ENCODE results near the gene SH3BP5L.

SH3BP5L gene

DNA sequence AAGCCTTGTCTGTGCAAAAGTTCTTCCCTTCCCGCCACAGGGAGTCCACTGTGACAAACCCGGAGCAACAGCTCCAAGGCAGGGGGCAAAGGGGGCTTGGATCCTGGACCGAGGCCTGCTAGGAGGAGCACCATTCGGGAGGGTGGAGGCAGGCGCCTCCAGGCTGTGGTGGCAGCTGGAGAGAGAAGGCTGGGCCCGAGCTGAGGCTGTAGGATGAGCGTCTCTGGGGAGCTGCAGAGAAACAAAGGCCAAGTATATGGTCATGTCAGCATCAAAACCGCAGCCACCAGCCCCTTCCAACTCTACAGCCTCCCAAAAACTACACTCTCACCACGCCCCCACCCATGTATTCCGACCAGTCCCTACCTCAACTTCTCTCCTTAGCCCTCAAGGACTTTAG, 579 bp downstream of the SH3BP5L start:
- DNase-seq: no peak

DNA sequence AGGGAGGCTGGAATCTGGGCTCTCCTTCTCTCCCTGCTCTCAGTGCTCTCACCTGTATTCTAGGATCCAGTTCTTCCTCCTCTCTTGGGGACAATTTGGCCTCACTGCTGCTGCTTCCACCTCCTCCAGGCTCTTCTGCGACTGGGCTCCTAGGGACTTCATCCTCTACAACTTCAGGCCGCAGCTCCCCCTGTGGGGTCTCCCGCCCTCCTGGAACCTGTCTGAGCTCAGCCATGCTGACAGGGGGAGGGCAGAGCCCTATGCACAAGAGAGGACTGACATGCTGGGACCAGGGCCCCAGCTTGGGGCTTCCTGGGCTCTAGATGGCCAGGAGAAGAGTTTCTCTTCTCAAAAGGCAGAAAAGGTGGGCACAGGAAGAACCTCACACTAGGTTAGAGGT, 1.0 kb downstream of the SH3BP5L start:
- no peak for DNase-seq

DNA sequence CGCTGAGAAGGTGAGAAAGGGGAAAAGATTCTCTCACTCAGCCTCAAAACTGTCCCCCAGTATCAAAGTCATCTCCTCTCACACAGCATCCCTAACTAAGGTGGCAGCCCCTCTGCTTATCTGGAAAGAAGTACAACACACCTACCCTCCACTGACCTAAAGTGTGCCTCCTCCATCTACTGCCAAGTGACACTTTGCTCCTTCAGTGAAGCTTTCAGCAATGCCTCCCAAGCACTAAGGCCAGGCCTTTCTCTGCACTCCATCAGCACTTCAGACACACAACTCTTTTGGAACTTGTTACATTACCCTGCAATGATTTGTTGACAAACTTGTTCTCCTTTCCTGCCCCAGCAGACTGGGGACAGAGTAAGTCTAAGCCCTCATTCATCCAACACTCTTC, 1.4 kb downstream of the SH3BP5L start:
- no peak for DNase-seq

DNA sequence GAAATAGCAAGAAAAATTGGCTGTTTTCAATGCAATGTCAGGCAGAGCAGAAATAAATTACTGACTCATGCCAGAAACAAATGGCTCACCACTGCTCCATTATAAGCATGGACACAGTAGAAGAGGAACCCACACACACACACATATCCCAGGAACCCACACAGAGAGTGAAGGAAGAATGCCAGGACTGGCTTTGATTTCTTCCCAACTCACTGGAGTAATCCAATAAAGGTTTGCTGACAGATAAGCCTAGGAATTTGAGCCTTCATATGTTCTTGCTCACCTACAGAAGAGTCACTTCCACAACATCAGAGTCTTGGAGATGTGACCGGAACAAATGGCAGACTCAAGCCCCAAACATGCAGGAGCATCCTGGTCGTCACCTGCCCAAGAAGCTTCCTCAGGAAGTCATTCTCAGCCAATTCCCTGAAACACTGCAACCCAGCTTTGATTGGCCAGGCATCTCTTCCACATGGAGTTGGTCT, 2.2 kb downstream of the SH3BP5L start:
- DNase-seq: no peak

DNA sequence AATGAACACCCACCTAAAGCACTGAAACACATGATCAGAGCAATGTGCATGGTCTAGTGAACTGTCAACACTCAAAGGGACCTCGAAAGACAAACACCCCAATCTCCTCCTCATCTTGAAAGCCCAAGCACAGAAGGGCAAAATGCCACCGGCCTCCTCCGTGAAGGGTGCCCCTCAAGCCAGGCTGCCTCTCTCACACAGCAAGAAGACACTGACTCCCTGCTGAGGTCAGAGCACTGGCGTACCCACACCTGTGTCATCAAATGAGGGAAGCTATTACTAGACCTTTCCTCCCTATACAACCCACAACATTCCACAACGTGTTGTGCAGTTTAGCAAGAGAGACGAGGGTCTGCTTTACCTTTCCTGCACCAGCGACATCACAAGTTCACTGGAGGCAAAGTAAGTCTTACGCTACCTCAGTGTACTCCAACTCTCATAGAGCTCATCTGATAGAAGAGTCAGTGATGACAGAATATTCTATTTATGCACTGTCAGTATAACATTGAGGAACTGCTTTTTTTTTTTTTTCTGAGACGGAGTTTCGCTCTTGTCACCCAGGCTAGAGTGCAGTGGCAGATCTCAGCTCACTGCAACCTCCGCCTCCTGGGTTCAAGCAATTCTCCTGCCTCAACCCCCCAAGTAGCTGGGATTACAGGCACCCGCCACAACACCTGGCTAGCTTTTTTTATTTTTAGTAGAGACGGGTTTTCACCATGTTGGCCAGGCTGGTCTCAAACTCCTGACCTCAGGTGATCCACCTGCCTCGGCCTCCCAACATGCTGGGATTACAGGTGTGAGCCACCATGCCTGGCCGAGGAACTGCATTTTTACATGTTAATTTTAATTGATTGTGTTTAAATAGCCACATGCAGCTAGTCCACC, 3.3 kb downstream of the SH3BP5L start:
- no peak for DNase-seq

DNA sequence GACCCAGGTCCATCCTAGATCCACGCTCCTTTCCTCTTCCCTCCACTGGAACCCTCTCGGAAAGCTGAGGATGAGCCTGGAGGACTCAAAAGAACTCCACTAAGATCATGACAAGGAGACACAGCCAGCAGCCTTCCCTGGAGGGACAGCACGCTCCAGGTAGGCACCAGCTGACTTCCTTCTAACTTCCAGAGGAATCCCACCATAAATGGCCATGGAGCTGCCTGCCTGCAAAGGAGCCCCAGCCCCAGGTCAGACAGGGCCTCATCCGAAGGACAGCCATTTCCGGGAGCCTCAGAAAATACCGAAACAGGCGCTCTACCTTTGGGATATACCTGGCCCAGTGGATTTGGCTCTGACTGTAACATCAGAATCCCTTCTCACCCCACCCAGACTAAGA, 4.1 kb downstream of the SH3BP5L start:
- DNase-seq: no peak

DNA sequence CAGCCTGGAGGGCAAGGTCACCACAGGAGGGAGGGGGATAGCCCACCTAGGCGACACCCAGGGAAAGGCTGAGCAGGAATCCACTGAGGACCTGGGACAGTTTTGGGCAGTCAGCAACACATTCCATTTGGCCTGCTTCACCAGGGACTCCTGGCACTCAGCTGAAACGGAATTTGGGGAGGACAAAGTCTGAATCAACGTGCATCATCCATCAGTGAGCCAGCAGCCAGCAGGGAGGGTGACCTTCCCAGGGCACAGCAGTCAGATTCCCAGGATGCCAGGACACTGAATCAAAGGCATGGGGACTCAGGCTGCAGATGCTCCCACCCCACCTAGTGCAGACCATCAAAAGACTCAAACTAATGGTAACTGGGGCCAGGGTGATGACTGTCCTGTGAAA, 4.6 kb downstream of the SH3BP5L start:
- DNase-seq: no peak

DNA sequence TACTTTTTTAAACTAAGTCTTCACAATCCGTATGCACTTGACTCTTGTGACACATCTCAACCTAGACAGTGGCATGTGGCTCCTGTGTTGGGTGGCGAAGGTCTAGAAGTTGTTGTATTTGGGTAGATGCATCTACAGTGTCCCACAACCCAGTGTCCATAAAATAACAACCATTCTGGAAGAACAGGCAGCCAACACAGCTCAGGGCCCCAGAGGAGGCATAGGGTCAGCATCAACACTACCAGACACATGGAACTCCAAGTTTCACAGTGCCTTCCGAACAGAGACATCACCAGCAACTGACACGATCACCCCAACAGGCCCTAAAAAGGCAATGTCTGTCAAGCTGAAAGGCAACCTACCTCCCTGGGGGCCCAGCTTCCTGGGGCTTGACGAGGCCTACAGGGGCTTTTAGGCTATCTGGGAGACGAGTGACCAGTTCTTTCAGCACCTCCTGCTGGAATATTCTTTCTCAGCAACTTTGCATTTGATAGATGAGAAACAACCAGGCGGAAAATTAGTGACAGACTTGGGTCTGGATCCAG, 5.6 kb downstream of the SH3BP5L start:
- no peak for DNase-seq

DNA sequence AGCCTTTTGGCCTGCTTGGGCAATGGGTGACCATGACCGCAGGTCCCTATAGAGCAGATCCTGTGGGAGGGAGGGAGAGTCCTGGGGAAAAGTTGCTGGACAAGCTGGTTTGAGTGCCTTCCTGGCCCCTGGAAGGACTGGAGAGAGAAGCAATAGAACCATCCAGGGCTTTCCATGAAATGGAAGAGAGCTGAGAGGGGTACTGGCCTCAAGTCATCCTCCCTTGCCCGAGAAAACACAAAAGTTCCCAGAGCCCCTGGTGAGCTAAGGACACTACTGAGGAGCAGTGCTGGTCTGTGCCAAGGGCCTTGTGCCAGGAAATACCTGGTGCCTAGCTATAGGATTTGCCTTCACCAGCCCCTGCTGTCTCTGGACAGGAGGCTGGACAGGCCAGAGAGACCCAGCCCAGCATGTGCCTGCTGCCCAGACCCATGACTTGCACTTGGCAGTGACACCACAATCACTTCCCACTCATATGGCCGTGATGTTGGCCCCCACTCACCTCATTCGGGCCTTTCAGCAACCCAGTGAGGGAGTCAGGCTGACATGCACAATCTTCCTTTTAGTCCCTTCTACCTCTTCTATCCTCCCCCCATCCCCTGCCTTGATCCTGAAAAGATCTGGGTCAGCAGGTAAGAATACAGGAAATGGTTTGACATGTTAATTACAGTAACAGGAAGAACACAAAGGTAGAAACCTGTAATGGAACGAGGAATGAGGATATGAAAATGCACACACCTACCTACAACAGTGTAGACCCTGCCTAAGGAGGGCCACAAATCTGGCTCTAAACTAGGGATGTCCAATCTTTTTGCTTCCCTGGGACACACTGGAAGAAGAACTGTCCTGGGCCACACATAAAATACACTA, 7.0 kb downstream of the SH3BP5L start:
- no peak for DNase-seq

DNA sequence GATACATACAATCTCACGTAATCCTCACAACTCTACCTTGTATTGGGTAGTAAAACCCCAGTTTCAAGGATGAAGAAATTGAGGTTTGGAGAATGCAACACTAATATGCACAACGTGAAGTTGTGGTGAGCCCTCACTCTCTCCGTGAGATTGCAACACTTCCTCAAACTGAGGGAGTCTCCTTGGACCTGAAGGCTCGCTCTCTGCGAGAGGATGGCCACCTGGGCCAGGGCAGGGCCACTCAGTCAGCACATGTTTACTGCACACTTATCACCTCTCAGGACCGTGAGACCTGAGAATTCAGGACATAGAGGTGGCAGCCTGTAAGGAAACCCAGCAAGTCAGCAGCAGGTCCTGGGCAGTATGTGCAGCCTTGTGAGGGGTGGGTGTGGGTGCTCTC, 8.7 kb downstream of the SH3BP5L start:
- no peak for DNase-seq

DNA sequence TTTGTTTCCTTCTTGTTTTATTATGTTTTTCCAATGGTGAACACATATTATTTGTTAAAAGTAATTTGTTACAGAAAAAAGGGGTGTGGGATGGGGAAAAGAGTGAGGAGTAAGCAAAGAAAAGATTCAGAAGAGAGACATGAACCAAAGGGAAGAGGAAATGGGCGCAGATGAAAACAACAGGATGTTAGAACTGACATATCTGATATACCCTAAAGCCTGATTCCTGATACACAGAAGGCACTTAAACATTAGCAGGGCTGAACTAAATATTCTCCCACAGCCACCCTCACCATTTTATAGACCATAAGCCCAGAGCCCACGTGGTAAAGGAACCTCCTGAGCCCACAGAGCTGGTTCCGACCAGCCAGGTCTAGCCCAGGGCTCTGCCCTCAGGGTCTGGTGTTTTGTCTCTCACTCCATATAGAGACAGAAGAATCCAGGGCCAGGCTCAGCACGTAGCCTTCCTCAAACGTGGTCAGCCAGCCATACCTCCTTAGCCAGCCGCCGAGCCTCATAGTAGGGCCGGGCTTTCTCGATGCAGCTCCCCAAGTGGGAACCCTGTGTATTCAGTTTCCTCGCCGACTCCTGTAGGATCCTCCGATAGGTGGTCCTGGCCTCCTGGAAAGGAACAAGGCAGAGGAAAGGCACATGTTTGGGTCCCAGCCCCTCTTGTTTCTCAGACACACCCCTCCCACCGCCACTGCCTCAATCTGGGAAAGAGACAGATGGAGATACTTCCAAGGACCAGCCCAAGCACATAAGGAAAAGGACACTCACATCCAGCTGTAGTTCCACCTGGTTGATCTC, 9.5 kb downstream of the SH3BP5L start:
- no peak for DNase-seq

DNA sequence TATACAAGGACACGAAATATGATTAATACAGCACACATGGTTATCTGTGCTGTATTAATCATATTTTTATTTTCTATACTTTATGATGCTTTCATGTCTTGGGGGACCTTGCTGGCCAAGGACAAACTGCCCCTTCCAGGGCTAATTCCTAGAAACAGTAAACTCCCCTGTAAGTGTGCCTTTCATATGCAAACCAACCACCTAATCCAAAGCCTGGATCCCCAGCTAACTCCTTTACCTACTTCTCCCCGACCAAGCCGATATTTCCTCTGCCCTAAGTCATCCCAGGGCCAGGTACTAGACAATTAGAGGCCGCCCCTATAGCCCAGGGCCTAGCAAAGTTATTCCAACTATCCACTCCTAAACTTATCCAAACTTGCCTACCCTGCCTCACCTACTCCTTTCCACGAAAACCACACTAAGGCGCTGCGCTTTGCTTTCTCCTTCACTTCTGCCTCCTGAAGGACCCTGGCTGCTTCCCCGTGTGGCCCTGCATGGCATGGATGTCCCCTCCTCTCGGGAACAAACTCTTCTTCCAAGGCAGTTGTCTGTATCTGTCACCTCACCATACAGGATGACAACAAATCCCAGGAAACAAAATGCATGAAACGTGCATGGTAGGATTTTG, 10.2 kb downstream of the SH3BP5L start:
- DNase-seq: no peak

DNA sequence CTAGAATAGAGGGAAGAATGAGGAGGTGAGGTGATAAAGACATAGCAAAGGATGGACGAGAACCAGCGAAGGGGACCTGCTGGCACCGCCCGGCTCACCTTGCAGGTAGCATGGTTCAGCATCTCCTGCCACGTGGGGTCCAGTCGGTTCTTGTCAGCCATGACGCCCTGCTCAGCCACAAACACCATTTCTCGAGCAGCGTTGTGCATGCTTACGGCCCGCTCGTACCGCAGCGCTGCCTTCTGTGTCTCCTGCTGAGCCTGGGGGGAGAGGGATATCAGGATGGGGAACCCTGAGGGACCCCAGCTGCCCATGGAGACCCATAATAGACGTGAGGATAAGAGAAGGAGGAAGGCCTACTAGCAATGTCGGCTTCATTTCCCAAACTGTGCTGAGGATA, 11.4 kb downstream of the SH3BP5L start:
- no peak for DNase-seq

DNA sequence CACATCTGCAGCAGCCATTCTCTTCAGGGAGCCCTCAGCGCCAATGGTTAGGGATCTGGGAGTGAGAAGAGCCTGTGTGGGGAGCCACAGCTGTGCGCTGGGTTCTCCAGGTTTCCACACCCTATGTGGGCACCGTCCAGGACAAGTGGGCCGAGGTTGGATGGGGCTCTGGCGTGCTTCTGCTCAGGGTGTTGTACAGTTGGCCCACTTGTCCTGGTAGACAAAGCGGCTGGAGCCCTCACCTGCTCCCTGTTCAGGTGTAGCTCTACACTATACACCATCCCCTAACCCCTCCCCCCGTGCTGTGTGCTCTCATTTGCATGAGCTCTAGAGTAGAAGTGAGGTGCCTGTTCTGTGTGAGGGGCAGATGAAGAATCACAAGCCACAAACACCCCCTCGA, 12.2 kb downstream of the SH3BP5L start:
- no peak for DNase-seq

DNA sequence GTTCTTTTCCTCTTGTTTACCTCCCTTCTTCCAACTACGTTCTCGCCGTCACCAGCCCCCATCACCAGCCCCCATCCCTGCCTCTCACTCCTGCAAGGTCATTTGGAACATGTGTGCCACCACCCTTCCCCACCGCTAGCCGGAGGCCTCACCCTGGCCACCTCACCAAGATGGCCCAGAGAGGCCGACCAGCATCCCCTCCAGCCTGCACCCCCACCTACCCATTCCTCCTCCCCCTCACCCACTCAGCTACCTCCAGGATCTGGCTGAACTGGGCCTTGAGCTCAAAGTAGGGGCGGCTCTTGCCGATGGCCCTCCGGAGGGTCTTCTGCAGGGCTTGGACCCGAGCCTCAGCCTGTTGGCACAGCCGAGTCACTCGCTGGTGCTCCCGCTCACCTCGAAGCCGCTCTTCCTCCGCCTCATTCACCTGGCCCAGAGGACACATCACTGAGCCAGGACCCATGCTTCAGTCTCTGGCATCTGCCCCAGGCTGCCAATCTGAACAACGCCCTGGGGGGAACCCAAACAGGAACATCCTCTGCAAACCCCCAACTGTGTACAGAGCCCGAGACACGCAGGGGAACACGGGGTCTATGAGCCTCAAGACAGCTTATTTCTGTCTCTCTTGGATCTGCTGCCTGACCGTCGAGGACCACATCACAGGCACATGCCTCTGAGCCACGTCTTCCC, 12.8 kb downstream of the SH3BP5L start:
- no peak for DNase-seq

DNA sequence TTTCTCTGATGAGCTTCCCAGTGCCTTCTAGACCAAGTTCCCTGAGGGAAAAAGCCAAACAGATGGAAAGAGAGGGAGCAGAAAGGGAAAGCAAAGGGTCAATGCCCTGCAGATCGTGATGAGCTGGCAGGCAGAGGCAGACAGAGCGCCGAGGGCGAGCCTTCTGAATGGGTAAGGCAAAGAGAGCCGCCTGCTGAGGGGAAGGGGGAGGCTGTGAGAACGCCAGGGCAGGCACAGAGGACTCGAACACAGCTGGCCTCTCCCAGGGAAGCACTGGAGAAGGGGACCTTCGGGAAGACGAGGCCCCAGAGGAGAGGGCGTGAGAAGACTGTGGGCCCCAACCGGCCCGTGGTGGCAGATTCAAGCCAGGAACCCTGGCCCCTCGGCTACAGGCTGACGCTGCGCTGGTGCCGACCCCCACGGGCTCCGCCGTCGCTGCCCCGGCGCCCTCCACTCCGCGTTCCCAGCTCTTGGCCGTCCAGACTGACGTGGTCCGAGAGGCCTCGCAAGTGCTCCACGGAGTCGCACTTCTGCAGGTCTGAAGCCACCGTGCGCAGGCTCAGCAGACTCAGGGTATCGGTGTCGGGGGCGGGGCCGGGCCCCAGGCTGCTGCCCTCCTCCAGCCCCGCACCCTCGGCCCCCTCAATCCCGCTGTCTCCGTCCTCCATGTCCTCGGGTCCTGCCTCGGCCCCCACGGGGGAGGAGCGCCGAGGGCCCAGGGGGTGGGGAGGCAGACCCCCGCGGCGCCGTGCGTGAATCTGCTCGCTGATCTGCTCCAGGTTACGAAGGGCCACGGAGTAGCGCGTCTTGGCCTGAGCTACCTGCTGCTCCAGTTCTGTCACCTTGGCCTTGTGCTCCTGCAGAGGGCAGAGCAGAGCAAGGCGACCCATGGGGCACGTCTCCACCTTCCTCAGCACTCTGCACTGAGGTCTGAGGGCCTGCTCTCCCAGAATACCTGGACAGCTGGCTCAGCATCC, 13.9 kb downstream of the SH3BP5L start:
- DNase-seq: no peak

DNA sequence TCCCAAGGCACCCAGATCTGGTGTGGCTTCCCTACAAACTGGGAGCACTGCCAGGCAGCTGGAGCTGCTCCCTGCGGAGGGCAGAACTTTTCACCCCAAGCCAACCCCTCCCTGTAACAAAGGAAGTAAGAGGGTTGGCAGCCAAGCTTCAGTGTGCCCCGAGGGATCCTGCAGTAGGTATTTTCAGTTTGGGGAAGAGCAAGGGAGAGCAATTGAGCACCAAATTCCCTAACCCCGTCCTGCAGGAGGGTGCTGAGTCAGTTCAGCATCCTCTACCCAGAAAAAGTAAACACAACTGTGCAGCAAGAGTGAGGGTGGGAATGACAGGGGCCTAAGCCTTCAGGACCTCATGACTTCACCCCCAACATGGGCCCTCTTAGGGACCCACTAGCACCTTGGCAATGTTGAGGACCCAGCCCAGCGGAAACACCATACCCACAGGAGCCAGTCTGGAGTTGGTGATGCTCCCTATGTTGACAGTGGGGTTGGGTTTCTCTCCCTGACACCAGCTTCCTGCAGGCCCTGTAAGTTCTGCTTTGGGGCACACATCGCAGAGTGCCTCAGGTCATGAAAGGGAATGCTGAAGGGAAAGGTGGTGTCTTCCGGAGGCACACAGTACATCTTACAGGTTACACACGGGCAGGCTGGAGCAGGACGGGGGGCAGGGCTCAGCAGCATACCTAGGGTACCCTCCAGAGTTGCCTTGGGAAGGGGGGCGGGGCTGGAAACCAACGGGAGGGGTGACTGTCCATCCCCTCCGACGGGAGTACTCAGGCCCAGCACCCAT, 14.8 kb downstream of the SH3BP5L start:
- DNase-seq: no peak

DNA sequence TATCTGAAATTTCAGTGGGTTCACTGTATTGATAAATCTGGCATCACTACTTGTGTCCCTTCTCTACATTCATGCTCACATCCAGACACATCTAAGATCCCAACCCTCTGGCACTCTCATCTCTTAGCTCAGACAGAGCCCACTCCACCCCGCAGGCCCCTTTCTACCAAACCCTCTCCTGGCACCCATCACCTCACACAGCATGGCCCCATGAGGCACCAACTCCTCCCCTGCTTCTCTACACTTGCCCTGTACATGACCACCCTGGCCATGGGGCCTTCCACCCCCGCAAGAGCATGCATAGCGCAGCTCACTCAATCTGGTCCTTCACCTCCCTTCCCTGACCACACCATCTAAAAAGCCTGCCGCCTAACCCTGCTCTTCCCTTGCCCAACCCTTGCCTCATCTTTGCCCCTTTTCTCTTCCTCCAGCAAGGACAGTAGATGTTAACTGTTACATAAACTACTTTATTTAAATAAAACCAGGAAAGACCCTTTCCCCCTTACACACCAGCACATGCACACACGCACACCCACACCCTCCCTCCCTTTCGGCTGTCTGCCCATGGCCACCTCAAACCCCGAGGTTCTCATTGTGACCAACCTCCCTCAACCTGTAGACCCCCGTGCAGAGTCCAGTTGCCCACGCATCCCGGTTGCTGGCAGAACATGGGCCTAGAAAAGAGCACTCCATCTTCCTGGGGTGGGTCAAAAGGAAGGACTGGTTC, 15.6 kb downstream of the SH3BP5L start:
- no peak for DNase-seq

DNA sequence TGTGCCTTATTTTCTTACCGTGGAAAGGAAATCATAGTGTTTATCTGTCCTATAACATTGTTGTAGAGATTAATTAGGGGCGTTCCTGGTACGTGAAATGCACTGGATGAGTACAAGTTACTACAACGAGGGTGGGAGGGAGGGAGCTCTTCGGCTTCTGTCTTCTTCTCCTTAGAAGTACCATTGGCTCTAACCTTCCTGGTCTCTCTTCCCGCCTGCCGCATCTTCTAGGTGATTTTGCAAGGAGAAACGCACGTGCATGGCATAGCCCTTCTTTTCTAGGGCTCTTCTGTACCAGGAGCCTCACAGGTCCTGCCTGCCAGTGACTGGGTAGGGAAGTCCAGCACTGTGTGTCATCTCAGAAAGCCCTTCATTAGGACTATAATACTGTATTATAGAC, 16.8 kb downstream of the SH3BP5L start:
- DNase-seq: no peak

All from NCI-H446 (cell line).